ENCODE data around the gene KCNJ8. TPM values are rescaled to one million over a fixed set of nuclear protein-coding genes. Genes with fewer than 3 reads are reported as not detected.

The KCNJ8 gene
- total and polyA plus RNA-seq, 11 donors, result 17.0 to 147 (median 56.5) TPM

DNA sequence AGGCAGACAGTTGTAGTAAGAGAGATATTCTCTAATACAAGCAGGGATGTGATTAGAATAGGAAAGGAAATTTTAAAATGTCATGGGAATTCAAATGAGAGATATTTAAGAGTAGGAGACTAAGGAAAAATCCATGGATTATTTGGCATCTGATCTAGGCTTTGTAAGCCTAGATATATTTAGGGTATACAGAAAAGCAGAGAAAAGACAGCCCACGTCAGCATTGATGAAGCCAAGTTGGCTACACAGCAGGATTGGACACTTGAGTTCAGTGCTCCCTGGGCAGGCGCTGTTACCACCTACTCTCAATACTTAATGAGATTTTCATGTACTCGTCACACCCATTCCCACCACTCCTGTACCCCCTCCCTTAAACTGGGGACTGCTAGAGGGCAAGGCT is 1.7 kb upstream of the KCNJ8 start:
- DNase-seq (peak in 3 of 5 donors; percentile 42 to 69 (median 55)), ATAC-seq (peak in 3 of 4 donors; percentile 38 to 69 (median 43))
- TF ChIP-seq, protein P1, sequence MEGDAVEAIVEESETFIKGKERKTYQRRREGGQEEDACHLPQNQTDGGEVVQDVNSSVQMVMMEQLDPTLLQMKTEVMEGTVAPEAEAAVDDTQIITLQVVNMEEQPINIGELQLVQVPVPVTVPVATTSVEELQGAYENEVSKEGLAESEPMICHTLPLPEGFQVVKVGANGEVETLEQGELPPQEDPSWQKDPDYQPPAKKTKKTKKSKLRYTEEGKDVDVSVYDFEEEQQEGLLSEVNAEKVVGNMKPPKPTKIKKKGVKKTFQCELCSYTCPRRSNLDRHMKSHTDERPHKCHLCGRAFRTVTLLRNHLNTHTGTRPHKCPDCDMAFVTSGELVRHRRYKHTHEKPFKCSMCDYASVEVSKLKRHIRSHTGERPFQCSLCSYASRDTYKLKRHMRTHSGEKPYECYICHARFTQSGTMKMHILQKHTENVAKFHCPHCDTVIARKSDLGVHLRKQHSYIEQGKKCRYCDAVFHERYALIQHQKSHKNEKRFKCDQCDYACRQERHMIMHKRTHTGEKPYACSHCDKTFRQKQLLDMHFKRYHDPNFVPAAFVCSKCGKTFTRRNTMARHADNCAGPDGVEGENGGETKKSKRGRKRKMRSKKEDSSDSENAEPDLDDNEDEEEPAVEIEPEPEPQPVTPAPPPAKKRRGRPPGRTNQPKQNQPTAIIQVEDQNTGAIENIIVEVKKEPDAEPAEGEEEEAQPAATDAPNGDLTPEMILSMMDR (IDR thresholded peaks at IDR 0.05), result no peak
- TF ChIP-seq POLR2A (IDR thresholded peaks at IDR 0.05), result no peak
- peaks cover 0 to 29% (median 0%) of the 10 kb centered on the region in 9 donors for H3K27me3 ChIP-seq
- peak overlapping the region in 4 of 12 donors; percentile 70 to 79 (median 77) for H3K4me3 ChIP-seq
- H3K9me3 ChIP-seq, result no peaks in the 10 kb centered on the region
- intact Hi-C loops (cut with DNase I), result loop anchor here in 6 of 10 donors (5.0 to 10.0 kb wide), 6 partner anchors 36 to 169 kb away; partner anchors contain the start of gene ABCC9 (in 2 of the 6)
- peaks cover 0 to 41% (median 5%) of the 10 kb centered on the region in 12 donors for H3K4me1 ChIP-seq
- peaks cover 0 to 17% (median 0%) of the 10 kb centered on the region in 9 donors for H3K36me3 ChIP-seq
- peak overlapping the region; percentile 81 to 96 (median 92) for H3K27ac ChIP-seq
- 42 to 53% (median 44%) methylated on average over 3 of the region's 3 CpGs for whole genome bisulfite sequencing, 4 donors

DNA sequence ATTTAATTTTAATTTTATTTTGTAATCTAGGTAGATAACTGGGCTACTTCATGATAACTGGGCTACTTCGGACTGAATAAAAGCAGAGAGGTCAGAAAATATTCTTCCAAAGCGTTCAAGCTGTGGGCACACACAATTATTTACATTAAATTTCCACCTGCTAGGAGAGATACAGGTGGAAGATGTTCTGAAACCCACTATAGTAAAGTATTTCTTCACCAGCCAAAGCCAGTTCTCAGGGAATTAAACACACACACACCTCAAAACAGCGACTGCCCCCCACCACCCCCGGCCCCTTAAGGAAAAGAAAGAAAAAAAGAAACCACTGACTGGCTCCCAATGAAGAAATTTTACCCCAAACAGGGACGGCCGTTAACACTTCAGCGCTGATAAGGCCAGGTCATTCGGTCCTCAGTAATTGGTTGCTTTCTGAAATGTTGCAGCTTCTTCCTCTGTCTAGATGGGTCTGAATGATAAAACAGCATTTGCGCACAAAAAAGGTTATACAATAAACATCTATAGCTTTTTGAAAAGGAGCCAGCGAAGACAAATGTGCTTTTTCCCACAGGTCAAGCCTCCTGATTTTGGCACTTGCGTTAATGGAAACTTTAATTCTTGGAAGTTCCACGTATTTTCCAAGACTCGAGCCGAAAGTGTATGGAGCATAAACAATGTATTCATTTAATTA is 771 bp upstream of the KCNJ8 start:
- H3K27ac ChIP-seq, result peak overlapping the region; percentile 81 to 96 (median 92)
- peak in 2 of 4 donors; percentile 1 to 10 for ATAC-seq
- H3K9me3 ChIP-seq, result no peaks in the 10 kb centered on the region
- peak in 1 of 2 donors; percentile 63 for TF ChIP-seq POLR2A (IDR thresholded peaks at IDR 0.05)
- TF ChIP-seq, protein P1 (IDR thresholded peaks at IDR 0.05), result no peak
- intact Hi-C loops (cut with DNase I), result loop anchor here in 7 of 10 donors (2.0 to 10.0 kb wide), 8 partner anchors 37 to 170 kb away; partner anchors contain the start of gene ABCC9 (in 4 of the 7)
- peaks cover 0 to 29% (median 0%) of the 10 kb centered on the region in 9 donors for H3K27me3 ChIP-seq
- H3K4me1 ChIP-seq, result peaks cover 0 to 41% (median 5%) of the 10 kb centered on the region in 12 donors
- peak overlapping the region; percentile 2 to 79 (median 68) for H3K4me3 ChIP-seq
- H3K36me3 ChIP-seq, result peaks cover 0 to 26% (median 0%) of the 10 kb centered on the region in 9 donors
- WGBS, 4 donors, result 10 to 15% (median 14%) methylated on average over 14 of the region's 14 CpGs
- no peak for DNase-seq

DNA sequence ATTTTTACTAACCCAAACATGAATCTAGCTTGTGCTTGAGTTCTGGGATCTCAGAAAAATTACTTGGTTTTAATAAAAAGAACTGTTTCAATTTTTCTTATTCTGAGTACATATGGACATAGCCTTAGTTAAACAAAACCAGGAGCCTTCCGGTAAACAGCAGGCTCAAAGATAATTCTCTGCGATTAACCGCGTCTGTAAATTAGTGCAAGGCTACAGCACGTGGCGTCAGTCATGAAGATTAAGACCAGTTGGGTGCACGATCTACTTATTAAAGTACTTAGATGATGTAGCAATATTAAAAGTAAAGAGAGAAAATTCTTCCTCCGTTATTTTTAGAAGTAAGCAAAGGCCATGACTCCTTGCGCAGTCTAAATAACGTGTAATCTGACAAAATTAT is 700 bp downstream of the KCNJ8 start:
- no peak for ATAC-seq
- Histone ChIP-seq H3K4me1 (peaks cover 0 to 35% (median 3%) of the 10 kb centered on the region in 12 donors), H3K27ac (peak overlapping the region; percentile 84 to 96 (median 92)), H3K36me3 (peaks cover 0 to 40% (median 0%) of the 10 kb centered on the region in 9 donors), H3K27me3 (peaks cover 0 to 29% (median 0%) of the 10 kb centered on the region in 9 donors), H3K9me3 (no peaks in the 10 kb centered on the region), H3K4me3 (peak overlapping the region; percentile 38 to 79 (median 68))
- TF ChIP-seq POLR2A (IDR thresholded peaks at IDR 0.05), result no peak
- TF ChIP-seq, protein P1 (IDR thresholded peaks at IDR 0.05), result no peak
- intact Hi-C loops (cut with DNase I), result loop anchor here in 9 of 10 donors (1.0 to 10.0 kb wide), 11 partner anchors 45 to 171 kb away; partner anchors contain the start of gene ABCC9 (in 8 of the 9)
- 3 to 7% (median 6%) methylated on average over 10 of the region's 10 CpGs for WGBS, 4 donors
- no peak for DNase-seq

DNA sequence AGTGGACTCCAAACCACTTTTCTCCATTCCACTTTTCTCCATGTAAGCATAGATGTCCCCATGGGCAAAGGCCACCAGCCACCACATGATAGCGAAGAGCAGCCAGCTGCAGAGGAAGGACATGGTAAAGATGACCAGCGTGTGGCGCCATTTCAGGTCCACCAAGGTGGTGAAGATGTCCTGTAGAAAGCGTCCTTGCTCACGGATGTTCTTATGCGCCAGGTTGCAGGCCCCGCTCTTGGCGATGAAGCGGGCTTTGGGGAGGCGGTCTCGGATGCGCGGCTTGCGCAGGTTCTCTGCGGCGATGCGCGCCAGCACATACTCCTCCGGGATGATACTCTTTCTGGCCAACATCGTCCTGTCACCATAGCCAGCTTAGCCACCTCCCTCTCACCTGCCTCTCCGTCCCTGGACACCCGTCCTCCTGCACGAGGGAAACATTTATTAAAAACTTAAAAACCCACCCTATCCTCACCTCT is 1.2 kb downstream of the KCNJ8 start:
- peak overlapping the region; percentile 84 to 96 (median 92) for H3K27ac ChIP-seq
- H3K4me1 ChIP-seq, result peaks cover 0 to 39% (median 3%) of the 10 kb centered on the region in 12 donors
- DNase-seq, result peak; percentile 61 to 81 (median 79)

More for the DNA sequence above, 1.2 kb downstream of the KCNJ8 start:
- Histone ChIP-seq H3K4me3 (peak overlapping the region; percentile 38 to 79 (median 68)), H3K27me3 (peaks cover 0 to 29% (median 0%) of the 10 kb centered on the region in 9 donors), H3K36me3 (peaks cover 0 to 46% (median 0%) of the 10 kb centered on the region in 9 donors), H3K9me3 (no peaks in the 10 kb centered on the region)
- TF ChIP-seq POLR2A (IDR thresholded peaks at IDR 0.05), result peak in 1 of 2 donors; percentile 26
- TF ChIP-seq, protein P1 (IDR thresholded peaks at IDR 0.05), result peak in 11 of 12 donors; percentile 15 to 61 (median 44)
- WGBS, 4 donors, result 6 to 11% (median 9%) methylated on average over 23 of the region's 23 CpGs
- intact Hi-C loops (cut with DNase I), result loop anchor here in 9 of 10 donors (1.0 to 10.0 kb wide), 10 partner anchors 49 to 171 kb away; partner anchors contain the start of gene ABCC9 (in 6 of the 9)
- peak; percentile 31 to 45 (median 42) for ATAC-seq

Data from heart left ventricle (tissue), 16 donors.